HUES48 (cell line): ENCODE data around the gene AXDND1.
"Not testable (repeated sequence)": the region's sequence is repeated elsewhere in the genome, so short reads cannot be mapped to it uniquely, and the experiment has no call there.

Experiments
- H3K27ac ChIP-seq: one replicate; pipeline ENCODE4 v1.7.0; 2013; ENCODE audit warnings: low read depth, low read length, inconsistent platforms
- H3K27me3 ChIP-seq: 2 replicates; pipeline ENCODE4 v1.6.1; 2013; ENCODE audit warnings: mild to moderate bottlenecking, low read length; ENCODE audit not compliant: control insufficient read depth, insufficient read depth
- H3K36me3 ChIP-seq: 2 replicates; pipeline ENCODE4 v1.6.1; 2013; ENCODE audit warnings: low read length; ENCODE audit not compliant: control insufficient read depth, insufficient read depth
- H3K4me1 ChIP-seq: 2 replicates; pipeline ENCODE4 v1.6.1; 2013; ENCODE audit warnings: mild to moderate bottlenecking, low read length; ENCODE audit not compliant: control insufficient read depth, insufficient read depth
- H3K4me3 ChIP-seq: 2 replicates; pipeline ENCODE4 v1.5.1; 2013; ENCODE audit warnings: mild to moderate bottlenecking, low read depth, low read length
- H3K9ac ChIP-seq: 2 replicates; pipeline ENCODE4 v1.6.1; 2013; ENCODE audit warnings: mild to moderate bottlenecking, low read depth, low read length, moderate library complexity
- H3K9me3 ChIP-seq: 2 replicates; pipeline ENCODE4 v1.6.1; 2013; ENCODE audit warnings: low read length; ENCODE audit not compliant: control insufficient read depth, insufficient read depth

Gene AXDND1

DNA sequence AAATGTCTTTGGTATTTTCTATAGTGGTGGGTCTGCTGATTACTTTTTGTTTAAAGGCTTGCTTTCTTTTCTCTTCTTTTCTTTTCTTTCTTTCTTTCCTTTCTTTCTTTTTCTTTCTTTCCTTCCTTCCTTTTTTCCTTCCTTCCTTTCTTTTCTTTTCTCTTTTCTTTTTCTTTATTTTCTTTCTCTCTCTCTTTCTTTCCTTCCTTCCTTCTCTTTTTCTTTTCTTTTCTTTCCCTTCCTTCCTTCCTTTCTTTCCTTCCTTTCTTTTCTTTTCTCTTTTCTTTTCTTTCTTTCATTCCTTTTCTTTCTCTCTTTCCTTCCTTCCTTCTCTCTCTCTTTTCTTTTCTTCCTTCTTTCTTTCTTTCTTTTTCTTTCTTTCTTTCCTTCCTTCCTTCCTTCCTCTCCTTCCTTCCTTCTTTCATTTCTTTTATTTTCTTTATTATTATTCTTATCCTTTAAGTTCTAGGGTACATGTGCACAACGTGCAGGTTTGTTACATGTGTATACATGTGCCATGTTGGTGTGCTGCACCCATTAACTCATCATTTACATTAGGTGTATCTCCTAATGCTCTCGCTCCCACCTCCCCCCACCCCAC lies 93.9 kb downstream of the AXDND1 start:
- not testable (repeated sequence) for H3K9ac ChIP-seq, H3K9me3 ChIP-seq, H3K36me3 ChIP-seq, H3K4me1 ChIP-seq, H3K27ac ChIP-seq, H3K27me3 ChIP-seq, H3K4me3 ChIP-seq

DNA sequence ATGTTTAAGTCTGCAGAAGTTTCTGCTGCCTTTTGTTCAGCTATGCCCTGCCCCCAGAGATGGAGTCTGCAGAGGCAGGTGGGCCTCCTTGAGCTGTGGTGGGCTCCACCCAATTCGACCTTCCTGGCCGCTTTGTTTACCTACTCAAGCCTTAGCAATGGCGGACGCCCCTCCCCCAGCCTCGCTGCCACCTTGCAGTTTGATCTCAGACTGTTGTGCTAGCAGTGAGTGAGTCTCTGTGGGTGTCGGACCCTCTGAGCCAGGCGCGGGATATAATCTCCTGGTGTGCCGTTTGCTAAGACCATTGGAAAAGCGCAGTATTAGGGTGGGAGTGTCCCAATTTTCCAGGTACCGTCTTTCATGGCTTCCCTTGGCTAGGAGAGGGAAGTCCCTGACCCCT lies 99.9 kb downstream of the AXDND1 start:
- H3K27ac ChIP-seq, H3K4me3 ChIP-seq, H3K27me3 ChIP-seq, H3K4me1 ChIP-seq, H3K9ac ChIP-seq, H3K36me3 ChIP-seq: not testable (repeated sequence)
- peaks cover 12% of the 10 kb centered on the region for H3K9me3 ChIP-seq

DNA sequence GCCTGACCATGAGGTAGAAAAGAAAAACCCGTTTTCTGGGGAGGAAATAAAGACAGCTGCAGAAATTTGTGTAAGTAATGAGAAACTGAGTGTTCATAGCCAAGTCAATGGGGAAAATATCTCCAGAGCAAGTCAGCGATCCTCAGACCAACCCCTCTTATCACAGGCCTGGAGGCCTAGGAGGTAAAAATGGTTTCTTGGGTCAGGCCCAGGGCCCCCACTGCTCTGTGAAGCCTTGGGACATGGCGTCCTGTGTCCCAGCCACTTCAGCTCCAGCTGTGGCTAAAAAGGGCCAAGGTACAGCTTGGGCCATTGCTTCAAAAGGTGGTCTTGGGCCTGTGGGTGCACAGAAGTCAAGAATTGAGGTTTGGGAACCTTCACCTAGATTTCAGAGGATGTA lies 108.9 kb downstream of the AXDND1 start:
- Histone ChIP-seq H3K36me3 (no peaks in the 10 kb centered on the region), H3K4me3 (no peak overlapping the region), H3K4me1 (no peaks in the 10 kb centered on the region), H3K9me3 (peaks cover 51% of the 10 kb centered on the region), H3K27ac (no peak overlapping the region), H3K27me3 (no peaks in the 10 kb centered on the region), H3K9ac (no peak overlapping the region)

DNA sequence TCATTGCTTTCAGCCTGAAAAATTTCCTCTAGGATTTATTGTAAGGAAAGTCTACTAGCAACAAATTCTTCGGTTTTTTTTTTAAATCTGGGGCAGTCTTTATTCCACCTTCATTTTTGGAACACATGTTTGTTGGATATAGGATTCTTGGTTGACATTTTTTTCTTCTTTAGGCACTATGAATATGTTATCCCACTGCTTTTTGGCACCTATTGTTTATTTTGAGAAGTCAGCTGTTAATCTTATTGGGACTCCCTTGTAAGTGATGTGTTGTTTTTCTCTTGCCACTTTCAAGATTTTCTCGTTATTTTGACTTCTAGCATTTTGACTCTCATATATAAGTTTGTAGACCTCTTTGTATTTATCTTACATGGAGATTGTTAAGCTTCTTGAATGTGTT lies 110.7 kb downstream of the AXDND1 start:
- Histone ChIP-seq H3K27ac (no peak overlapping the region), H3K4me3 (no peak overlapping the region), H3K4me1 (no peaks in the 10 kb centered on the region), H3K27me3 (no peaks in the 10 kb centered on the region), H3K9ac (no peak overlapping the region), H3K9me3 (peaks cover 51% of the 10 kb centered on the region), H3K36me3 (no peaks in the 10 kb centered on the region)

DNA sequence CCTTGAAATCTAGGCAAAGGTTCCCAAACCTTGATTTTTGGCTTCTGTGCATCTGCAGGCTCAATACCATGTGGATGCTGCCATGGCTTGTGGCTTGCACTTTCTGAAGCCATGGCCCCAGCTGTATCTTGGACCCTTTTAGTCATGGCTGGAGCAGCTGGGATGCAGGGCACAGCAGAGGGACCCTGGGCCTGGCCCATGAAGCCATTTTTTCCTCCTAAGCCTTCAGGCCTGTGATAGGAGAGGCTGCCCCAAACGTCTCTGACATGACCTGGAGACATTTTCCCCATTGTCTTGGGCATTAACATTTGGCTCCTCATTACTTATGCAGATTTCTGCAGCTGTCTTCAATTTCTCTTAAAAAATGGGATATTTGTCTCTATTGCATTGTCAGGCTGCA lies 112.6 kb downstream of the AXDND1 start:
- Histone ChIP-seq H3K9ac (no peak overlapping the region), H3K9me3 (peaks cover 50% of the 10 kb centered on the region), H3K27ac (no peak overlapping the region), H3K4me1 (no peaks in the 10 kb centered on the region), H3K4me3 (no peak overlapping the region), H3K36me3 (no peaks in the 10 kb centered on the region), H3K27me3 (no peaks in the 10 kb centered on the region)

DNA sequence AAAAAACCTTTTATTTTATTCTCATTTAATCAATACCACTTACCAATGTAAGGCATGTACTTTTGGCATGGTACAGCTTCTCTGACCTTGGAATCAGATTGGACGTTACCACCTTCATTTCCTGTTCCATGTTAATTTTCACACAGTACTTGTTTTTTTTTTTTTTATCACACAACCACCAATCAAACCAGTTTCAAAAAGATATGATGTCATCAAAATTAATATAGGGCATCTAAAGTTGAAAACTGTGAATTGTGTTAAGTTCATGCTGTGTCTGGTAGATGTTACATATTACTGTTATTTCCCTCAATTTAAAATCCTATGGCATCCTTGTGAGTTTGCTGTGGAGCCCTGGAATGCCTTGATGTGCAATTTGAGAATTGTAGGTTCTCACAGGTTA lies 124.8 kb downstream of the AXDND1 start:
- H3K27me3 ChIP-seq = no peaks in the 10 kb centered on the region
- H3K4me3 ChIP-seq = no peak overlapping the region
- H3K4me1 ChIP-seq = no peaks in the 10 kb centered on the region
- no peaks in the 10 kb centered on the region for H3K9me3 ChIP-seq
- H3K9ac ChIP-seq = no peak overlapping the region
- H3K27ac ChIP-seq = no peak overlapping the region
- no peaks in the 10 kb centered on the region for H3K36me3 ChIP-seq

DNA sequence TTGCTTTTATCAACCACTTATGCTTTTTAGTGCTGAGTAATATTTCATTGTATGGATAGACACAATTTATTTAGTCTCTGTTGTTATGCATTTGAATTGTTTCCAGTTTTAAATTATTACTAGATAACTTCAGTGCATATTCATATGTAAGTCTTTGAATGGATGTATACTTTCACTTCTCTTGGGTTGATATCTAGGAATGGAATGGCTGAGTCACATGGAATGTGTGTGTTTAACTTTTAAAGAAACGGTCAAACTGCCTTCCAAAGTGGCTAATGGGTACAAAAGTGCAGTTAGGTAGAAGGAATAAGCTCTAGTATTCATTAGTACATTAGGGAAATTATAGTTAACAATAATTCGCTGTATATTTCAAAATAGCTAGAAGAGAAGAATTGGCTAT lies 127.6 kb downstream of the AXDND1 start:
- H3K4me3 ChIP-seq = no peak overlapping the region
- H3K36me3 ChIP-seq = no peaks in the 10 kb centered on the region
- no peak overlapping the region for H3K9ac ChIP-seq
- no peaks in the 10 kb centered on the region for H3K9me3 ChIP-seq
- H3K4me1 ChIP-seq = no peaks in the 10 kb centered on the region
- H3K27ac ChIP-seq = no peak overlapping the region
- H3K27me3 ChIP-seq = no peaks in the 10 kb centered on the region

DNA sequence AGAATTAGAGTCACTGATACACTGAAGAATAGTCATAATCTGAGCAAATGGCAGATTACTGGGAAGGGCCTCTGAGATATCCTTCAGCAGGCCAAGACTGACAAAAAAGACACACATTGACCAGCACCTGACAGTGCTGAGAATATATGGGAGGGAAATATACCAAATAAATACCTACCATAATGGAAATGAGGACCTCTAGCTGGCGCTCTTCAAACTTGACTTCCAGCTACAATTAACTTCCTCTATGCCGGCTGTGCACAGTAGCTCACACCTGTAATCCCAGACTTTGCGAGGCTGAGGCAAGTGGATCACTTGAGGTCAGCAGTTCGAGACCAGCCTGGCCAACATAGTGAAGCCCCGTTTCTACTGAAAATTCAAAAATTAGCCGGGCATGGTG lies 140.4 kb downstream of the AXDND1 start:
- no peak overlapping the region for H3K9ac ChIP-seq
- H3K27me3 ChIP-seq = no peaks in the 10 kb centered on the region
- no peaks in the 10 kb centered on the region for H3K4me1 ChIP-seq
- H3K27ac ChIP-seq = no peak overlapping the region
- no peaks in the 10 kb centered on the region for H3K9me3 ChIP-seq
- H3K36me3 ChIP-seq = no peaks in the 10 kb centered on the region
- no peak overlapping the region for H3K4me3 ChIP-seq

DNA sequence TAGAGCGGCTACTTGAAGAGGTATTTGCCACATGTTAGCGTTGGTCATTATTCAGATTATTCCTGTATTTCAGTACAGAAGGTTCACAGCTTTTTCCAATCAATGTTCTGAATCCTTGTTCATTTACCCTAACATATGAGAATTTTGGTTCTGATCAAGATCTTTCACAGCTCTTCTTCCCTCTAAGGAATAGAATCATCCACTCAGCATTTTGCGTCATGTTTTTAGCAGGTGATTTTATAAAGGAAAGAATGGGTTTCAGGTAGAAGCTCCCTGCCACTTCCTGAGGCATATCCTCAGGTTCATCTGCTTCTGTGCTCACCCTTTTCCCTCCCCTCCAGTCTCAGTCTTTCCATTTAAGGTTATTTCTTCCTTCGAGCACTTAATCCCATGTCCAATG lies 143.6 kb downstream of the AXDND1 start:
- H3K4me1 ChIP-seq = no peaks in the 10 kb centered on the region
- no peaks in the 10 kb centered on the region for H3K36me3 ChIP-seq
- H3K27ac ChIP-seq = no peak overlapping the region
- H3K9ac ChIP-seq = no peak overlapping the region
- no peaks in the 10 kb centered on the region for H3K27me3 ChIP-seq
- no peak overlapping the region for H3K4me3 ChIP-seq
- H3K9me3 ChIP-seq = no peaks in the 10 kb centered on the region

DNA sequence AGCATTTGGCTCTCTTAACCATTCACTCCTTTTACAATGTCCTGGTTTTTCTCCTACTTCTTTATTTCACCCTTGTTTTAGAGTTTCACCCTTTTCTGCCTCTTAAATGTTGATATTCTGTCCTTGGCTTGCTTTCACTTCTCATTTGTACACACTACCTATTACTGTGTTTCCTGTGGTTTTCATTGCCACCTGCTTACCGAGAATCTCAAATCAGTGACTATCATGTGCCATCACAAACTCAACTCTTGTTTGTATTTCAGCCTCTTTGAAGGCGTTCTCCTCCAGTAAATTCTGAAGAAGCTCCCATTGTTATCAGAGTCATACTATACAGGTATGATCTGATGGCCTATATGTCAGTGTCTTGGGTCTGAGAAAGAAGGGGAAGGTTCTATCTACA lies 144.3 kb downstream of the AXDND1 start:
- Histone ChIP-seq H3K4me3 (no peak overlapping the region), H3K36me3 (no peaks in the 10 kb centered on the region), H3K27me3 (no peaks in the 10 kb centered on the region), H3K9ac (no peak overlapping the region), H3K27ac (no peak overlapping the region), H3K4me1 (no peaks in the 10 kb centered on the region), H3K9me3 (no peaks in the 10 kb centered on the region)

DNA sequence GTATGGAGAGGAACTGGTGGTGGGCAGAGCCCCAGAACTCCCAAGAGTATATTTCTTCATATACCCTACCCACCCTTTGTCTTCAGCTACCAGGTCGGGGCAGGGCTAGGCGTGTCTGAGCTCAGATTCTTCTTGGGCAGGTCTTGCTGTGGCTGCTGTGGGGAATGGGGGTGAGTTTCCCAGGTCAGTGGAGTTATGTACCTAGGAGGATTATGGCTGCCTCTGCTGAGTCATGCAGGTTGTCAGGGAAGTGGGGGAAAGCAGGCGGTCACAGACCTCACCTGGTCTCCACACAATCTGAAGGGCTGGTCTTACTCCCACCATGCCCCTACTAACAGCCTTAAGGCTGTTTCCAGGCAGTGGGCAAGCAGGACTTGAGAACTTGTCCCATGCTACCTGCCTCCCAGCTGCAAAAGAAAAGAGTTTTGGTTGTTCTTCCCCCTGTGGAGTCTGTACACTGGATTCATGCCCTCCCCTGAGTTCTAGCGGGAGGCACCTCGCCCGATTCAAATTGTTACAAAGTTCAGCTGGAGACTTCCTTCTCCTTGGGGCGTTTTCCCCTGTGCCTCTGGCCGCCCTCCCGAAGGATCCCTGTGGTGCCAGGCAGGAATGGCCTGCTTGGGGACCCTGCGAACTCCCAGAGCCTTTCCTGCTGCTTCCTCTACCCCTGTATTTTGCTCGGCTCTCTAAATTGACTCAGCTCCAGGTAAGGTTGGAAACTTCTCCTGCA lies 151.4 kb downstream of the AXDND1 start:
- Histone ChIP-seq H3K27ac (no peak overlapping the region), H3K27me3 (no peaks in the 10 kb centered on the region), H3K4me1 (0 out of 2 replicates have a peak, but pooled peaks cover 3% of the 10 kb centered on the region), H3K4me3 (no peak overlapping the region), H3K9ac (no peak overlapping the region), H3K36me3 (no peaks in the 10 kb centered on the region), H3K9me3 (no peaks in the 10 kb centered on the region)
